ENCODE results near the gene CD101. TPM values are rescaled to one million over a fixed set of nuclear protein-coding genes. Genes with fewer than 3 reads are reported as not detected.

The CD101 gene
- total and polyA plus RNA-seq, 4 donors: 2.0 to 17.8 (median 4.4) TPM

DNA sequence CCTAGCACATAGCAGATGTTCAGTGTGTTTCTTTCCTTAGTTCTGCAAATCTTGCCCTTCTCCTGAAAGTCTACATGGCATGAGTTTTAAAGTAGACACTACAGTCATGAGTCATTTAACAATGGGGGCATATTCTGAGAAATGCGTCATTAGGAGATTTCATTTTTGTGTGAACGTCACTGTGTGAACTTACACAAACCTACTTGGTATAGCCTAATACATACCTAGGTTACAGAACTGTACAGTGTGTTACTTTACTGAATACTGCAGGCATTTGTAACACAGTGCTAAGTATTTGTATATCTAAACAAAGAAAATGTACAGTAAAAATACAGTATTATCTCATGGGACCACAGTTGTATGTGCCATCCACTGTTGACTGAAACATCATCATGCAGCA is 68.6 kb downstream of the CD101 start:
- Histone ChIP-seq H3K9ac (ENCODE audit: insufficient read depth in 1 of 2, low read length in 2 of 2) (no peak overlapping the region), H3K36me3 (ENCODE audit: control insufficient read depth in 4 of 4, insufficient read depth in 4 of 4, low read length in 4 of 4) (peaks cover 0 to 2% (median 0%) of the 10 kb centered on the region in 4 donors), H3K4me1 (ENCODE audit: control insufficient read depth in 5 of 5, insufficient read depth in 5 of 5, low read length in 5 of 5) (peaks cover 0 to 2% (median 0%) of the 10 kb centered on the region in 5 donors), H3K9me3 (ENCODE audit: control insufficient read depth in 4 of 4, insufficient read depth in 3 of 4, low read length in 3 of 4) (no peaks in the 10 kb centered on the region), H3K27ac (ENCODE audit: low read depth in 1 of 2, low read length in 1 of 2) (no peak overlapping the region), H3K27me3 (ENCODE audit: control insufficient read depth in 3 of 3, insufficient read depth in 3 of 3, low read length in 2 of 3) (no peaks in the 10 kb centered on the region), H3K4me3 (no peak overlapping the region)
- 87 to 96% methylated on average over 2 of the region's 2 CpGs for WGBS, 2 donors
- DNase-seq (no peak), ATAC-seq (ENCODE audit: insufficient read depth, low FRiP score) (no peak)
- TF ChIP-seq, protein P1, sequence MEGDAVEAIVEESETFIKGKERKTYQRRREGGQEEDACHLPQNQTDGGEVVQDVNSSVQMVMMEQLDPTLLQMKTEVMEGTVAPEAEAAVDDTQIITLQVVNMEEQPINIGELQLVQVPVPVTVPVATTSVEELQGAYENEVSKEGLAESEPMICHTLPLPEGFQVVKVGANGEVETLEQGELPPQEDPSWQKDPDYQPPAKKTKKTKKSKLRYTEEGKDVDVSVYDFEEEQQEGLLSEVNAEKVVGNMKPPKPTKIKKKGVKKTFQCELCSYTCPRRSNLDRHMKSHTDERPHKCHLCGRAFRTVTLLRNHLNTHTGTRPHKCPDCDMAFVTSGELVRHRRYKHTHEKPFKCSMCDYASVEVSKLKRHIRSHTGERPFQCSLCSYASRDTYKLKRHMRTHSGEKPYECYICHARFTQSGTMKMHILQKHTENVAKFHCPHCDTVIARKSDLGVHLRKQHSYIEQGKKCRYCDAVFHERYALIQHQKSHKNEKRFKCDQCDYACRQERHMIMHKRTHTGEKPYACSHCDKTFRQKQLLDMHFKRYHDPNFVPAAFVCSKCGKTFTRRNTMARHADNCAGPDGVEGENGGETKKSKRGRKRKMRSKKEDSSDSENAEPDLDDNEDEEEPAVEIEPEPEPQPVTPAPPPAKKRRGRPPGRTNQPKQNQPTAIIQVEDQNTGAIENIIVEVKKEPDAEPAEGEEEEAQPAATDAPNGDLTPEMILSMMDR (IDR thresholded peaks at IDR 0.05; ENCODE audit: control extremely low read depth, extremely low read depth): no peak

DNA sequence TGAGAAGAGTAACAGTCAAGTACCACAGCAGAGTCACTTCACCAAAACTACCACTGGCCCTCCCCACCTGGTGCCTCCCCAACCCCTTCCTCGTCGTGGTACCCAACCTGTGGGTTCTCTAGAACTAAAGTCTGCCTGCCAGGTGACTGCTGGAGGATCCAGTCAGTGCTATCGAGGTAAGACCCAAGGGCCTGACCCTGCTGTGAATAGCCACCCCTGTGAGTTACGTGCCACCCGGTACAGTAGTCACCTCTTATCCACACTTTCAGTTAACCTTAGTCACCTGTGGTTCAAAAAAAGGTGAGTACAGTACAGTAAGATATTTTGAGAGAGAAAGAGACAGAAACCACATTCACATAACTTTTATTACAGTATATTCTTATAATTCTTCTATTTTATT is 75.1 kb downstream of the CD101 start:
- TF ChIP-seq, protein P1 (IDR thresholded peaks at IDR 0.05; ENCODE audit: control extremely low read depth, extremely low read depth): no peak
- no peak for ATAC-seq (ENCODE audit: insufficient read depth, low FRiP score)

DNA sequence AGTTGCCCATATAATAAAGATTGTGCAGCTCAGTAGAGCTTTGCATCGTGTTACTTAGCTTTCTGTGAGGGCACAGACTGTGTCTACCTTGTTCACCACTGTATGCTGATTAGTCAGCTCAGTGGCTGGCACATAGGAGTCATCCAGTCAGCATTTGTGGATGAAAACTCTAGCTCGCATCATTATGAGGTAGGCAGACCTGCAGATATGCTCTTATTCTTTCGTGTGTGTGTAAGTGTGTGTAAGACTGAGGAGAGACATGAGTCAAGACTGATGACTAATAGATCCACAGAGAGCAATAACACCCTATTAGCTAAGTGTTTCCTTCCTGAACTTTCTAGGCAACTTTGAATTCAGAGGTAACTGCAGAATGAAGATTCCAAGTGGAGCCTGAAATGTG is 75.7 kb downstream of the CD101 start:
- H3K4me3 ChIP-seq: no peak overlapping the region
- H3K9ac ChIP-seq (ENCODE audit: insufficient read depth in 1 of 2, low read length in 2 of 2): no peak overlapping the region
- H3K36me3 ChIP-seq (ENCODE audit: control insufficient read depth in 4 of 4, insufficient read depth in 4 of 4, low read length in 4 of 4): peaks cover 3 to 25% (median 13%) of the 10 kb centered on the region in 4 donors
- TF ChIP-seq, protein P1 (IDR thresholded peaks at IDR 0.05; ENCODE audit: control extremely low read depth, extremely low read depth): no peak
- no peaks in the 10 kb centered on the region for H3K27me3 ChIP-seq (ENCODE audit: control insufficient read depth in 3 of 3, insufficient read depth in 3 of 3, low read length in 2 of 3)
- ATAC-seq (ENCODE audit: insufficient read depth, low FRiP score) (no peak), DNase-seq (no peak)
- no peaks in the 10 kb centered on the region for H3K4me1 ChIP-seq (ENCODE audit: control insufficient read depth in 5 of 5, insufficient read depth in 5 of 5, low read length in 5 of 5)
- H3K27ac ChIP-seq (ENCODE audit: low read depth in 1 of 2, low read length in 1 of 2): no peak overlapping the region
- WGBS, 2 donors: 65 to 66% methylated on average over 3 of the region's 3 CpGs
- H3K9me3 ChIP-seq (ENCODE audit: control insufficient read depth in 4 of 4, insufficient read depth in 3 of 4, low read length in 3 of 4): no peaks in the 10 kb centered on the region

More for the DNA sequence above, 75.1 kb downstream of the CD101 start:
- WGBS, 2 donors: 97 to 99% methylated on average over 5 of the region's 5 CpGs
- H3K4me3 ChIP-seq: no peak overlapping the region
- no peak for DNase-seq
- H3K4me1 ChIP-seq (ENCODE audit: control insufficient read depth in 5 of 5, insufficient read depth in 5 of 5, low read length in 5 of 5): no peaks in the 10 kb centered on the region
- H3K27me3 ChIP-seq (ENCODE audit: control insufficient read depth in 3 of 3, insufficient read depth in 3 of 3, low read length in 2 of 3): no peaks in the 10 kb centered on the region
- no peak overlapping the region for H3K27ac ChIP-seq (ENCODE audit: low read depth in 1 of 2, low read length in 1 of 2)
- H3K9ac ChIP-seq (ENCODE audit: insufficient read depth in 1 of 2, low read length in 2 of 2): no peak overlapping the region
- no peaks in the 10 kb centered on the region for H3K9me3 ChIP-seq (ENCODE audit: control insufficient read depth in 4 of 4, insufficient read depth in 3 of 4, low read length in 3 of 4)
- H3K36me3 ChIP-seq (ENCODE audit: control insufficient read depth in 4 of 4, insufficient read depth in 4 of 4, low read length in 4 of 4): peaks cover 3 to 23% (median 10%) of the 10 kb centered on the region in 4 donors

DNA sequence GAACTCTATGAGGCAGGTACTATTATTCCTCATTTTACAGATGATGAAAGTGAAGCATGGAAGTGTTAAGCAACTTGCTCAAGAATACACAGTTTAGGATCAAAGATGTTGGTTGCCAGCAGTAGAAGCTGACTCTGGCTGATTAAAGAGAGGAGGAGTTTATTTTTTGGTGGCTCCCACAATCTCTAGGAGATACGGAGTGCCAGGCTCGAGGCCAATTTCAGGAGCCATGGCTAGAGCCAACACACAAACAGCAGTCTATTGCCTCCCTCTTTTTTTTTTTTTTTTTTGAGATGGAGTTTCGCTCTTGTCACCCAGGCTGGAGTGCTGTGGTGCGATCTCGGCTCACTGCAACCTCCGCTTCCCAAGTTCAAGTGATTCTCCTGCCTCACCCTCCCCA is 78.2 kb downstream of the CD101 start:
- peaks cover 3 to 25% (median 13%) of the 10 kb centered on the region in 4 donors for H3K36me3 ChIP-seq (ENCODE audit: control insufficient read depth in 4 of 4, insufficient read depth in 4 of 4, low read length in 4 of 4)
- ATAC-seq (ENCODE audit: insufficient read depth, low FRiP score): no peak
- 94 to 98% methylated on average over 6 of the region's 6 CpGs for WGBS, 2 donors

More for the DNA sequence above, 78.2 kb downstream of the CD101 start:
- Histone ChIP-seq H3K4me1 (ENCODE audit: control insufficient read depth in 5 of 5, insufficient read depth in 5 of 5, low read length in 5 of 5) (no peaks in the 10 kb centered on the region), H3K9me3 (ENCODE audit: control insufficient read depth in 4 of 4, insufficient read depth in 3 of 4, low read length in 3 of 4) (no peaks in the 10 kb centered on the region), H3K9ac (ENCODE audit: insufficient read depth in 1 of 2, low read length in 2 of 2) (no peak overlapping the region), H3K27me3 (ENCODE audit: control insufficient read depth in 3 of 3, insufficient read depth in 3 of 3, low read length in 2 of 3) (no peaks in the 10 kb centered on the region), H3K4me3 (no peak overlapping the region), H3K27ac (ENCODE audit: low read depth in 1 of 2, low read length in 1 of 2) (no peak overlapping the region)
- TF ChIP-seq, protein P1 (IDR thresholded peaks at IDR 0.05; ENCODE audit: control extremely low read depth, extremely low read depth): no peak
- DNase-seq: no peak

All from lung (tissue), 12 donors.